Right hindlimb (tissue), 1 donor: ENCODE measurements around the gene TRIM54.
A peak's percentile ranks its signal among the peaks of the same experiment; 100 is the strongest.
"Not testable (repeated sequence)": the region's sequence is repeated elsewhere in the genome, so short reads cannot be mapped to it uniquely, and the experiment has no call there.

Experiments
- DNase-seq: peaks from one replicate; pipeline ENCODE4 v3.0.0-alpha.2; 2018

TRIM54 gene

GRCh38 chr2:27316655-27317412 lies 34.6 kb downstream of the TRIM54 start:
- no peak for DNase-seq

GRCh38 chr2:27319839-27320238 lies 37.6 kb downstream of the TRIM54 start:
- not testable (repeated sequence) for DNase-seq

GRCh38 chr2:27320958-27321543 lies 38.8 kb downstream of the TRIM54 start:
- peak; percentile 31 for DNase-seq

GRCh38 chr2:27322301-27322765 lies 40.1 kb downstream of the TRIM54 start:
- DNase-seq: no peak

- peak; percentile 95 for DNase-seq
These were observed 40.8 kb downstream of the TRIM54 start, which contains the start of gene MPV17 for GRCh38 chr2:27322766-27323595. Gene MPV17, minus strand, starts transcription at chr2:27323097. Its CDS starts 580 bp downstream, at chr2:27322517.

- DNase-seq: no peak
These were observed 41.5 kb downstream of the TRIM54 start for GRCh38 chr2:27323596-27324285.

GRCh38 chr2:27324720-27325119 lies 42.5 kb downstream of the TRIM54 start:
- no peak for DNase-seq

GRCh38 chr2:27335311-27335710 lies 53.1 kb downstream of the TRIM54 start:
- no peak for DNase-seq

GRCh38 chr2:27336173-27336572 lies 53.9 kb downstream of the TRIM54 start:
- no peak for DNase-seq

GRCh38 chr2:27347641-27348040 lies 65.4 kb downstream of the TRIM54 start:
- no peak for DNase-seq

- DNase-seq: no peak
These were observed 68.0 kb downstream of the TRIM54 start for GRCh38 chr2:27350106-27350693.

GRCh38 chr2:27351802-27352598 lies 69.8 kb downstream of the TRIM54 start:
- DNase-seq: no peak

- not testable (repeated sequence) for DNase-seq
These were observed 71.1 kb downstream of the TRIM54 start for GRCh38 chr2:27353386-27353761.

- no peak for DNase-seq
These were observed 71.8 kb downstream of the TRIM54 start for GRCh38 chr2:27353762-27354596.

GRCh38 chr2:27354597-27354927 lies 72.3 kb downstream of the TRIM54 start:
- no peak for DNase-seq

GRCh38 chr2:27356056-27356381 lies 73.8 kb downstream of the TRIM54 start:
- DNase-seq: no peak

GRCh38 chr2:27356382-27357181 lies 74.4 kb downstream of the TRIM54 start, which contains the start of gene GTF3C2:
Gene GTF3C2, minus strand, starts transcription at chr2:27356764. Its CDS starts 13,210 bp downstream, at chr2:27343554.
- peak; percentile 96 for DNase-seq
